Gastroesophageal sphincter (tissue), 4 donors: Measurements from ENCODE around the gene NUAK1. TPM values are rescaled to one million over a fixed set of nuclear protein-coding genes. Genes with fewer than 3 reads are reported as not detected.

ENCODE experiments used
- ATAC-seq: fragments of 150-250 bp; one replicate; pipeline ENCODE4 v1.9.1; 2016; ENCODE audit warnings: mild to moderate bottlenecking, moderate library complexity
- H3K27ac ChIP-seq, 4 donors: fragments of 200-600 bp; sonication (generic) in 3 of 4; 1 replicate in 3 of 4; 2 replicates in 1 of 4; pipeline ENCODE4 v1.5.1; 2016 to 2019
- H3K27me3 ChIP-seq: fragments of 200-600 bp; sonication (generic); one replicate; pipeline ENCODE4 v1.5.1; 2019
- H3K36me3 ChIP-seq, 2 donors: fragments of 200-600 bp; sonication (generic); one replicate each; pipeline ENCODE4 v1.5.1; 2019; ENCODE audit warnings: control low read depth in 1 of 2
- H3K4me1 ChIP-seq, 3 donors: fragments of 200-600 bp; sonication (generic); 1 replicate in 2 of 3; 2 replicates in 1 of 3; pipeline ENCODE4 v1.5.1; 2016 to 2019; ENCODE audit warnings: control low read depth in 2 of 3
- H3K4me3 ChIP-seq, 2 donors: fragments of 200-600 bp; sonication (generic); one replicate each; pipeline ENCODE4 v1.5.1; 2019; ENCODE audit warnings: mild to moderate bottlenecking in 1 of 2, moderate library complexity in 1 of 2
- H3K9me3 ChIP-seq, 3 donors: fragments of 200-600 bp; sonication (generic); one replicate each; pipeline ENCODE4 v1.5.1; 2017 to 2019; ENCODE audit warnings: control low read depth in 2 of 3
- CTCF ChIP-seq, 4 experiments: fragments of 200-600 bp in 2 of 4; fragments of 450-650 bp in 2 of 4; sonication (generic) in 1 of 4; IDR thresholded peaks; one replicate each; pipeline ENCODE4 v1.5.1; 2017 to 2019; ENCODE audit warnings: antibody characterized with exemption in 4 of 4, mild to moderate bottlenecking in 2 of 4, moderate library complexity in 2 of 4
- EP300 ChIP-seq: sonication (generic); formaldehyde crosslinking; IDR thresholded peaks from one replicate; pipeline ENCODE4 v1.6.1; 2017; ENCODE audit warnings: antibody characterized with exemption, mild to moderate bottlenecking
- POLR2A ChIP-seq, 2 donors: fragments of 450-650 bp; IDR thresholded peaks; one replicate each; pipeline ENCODE4 v1.6.1; 2017; ENCODE audit warnings: antibody characterized with exemption in 2 of 2, mild to moderate bottlenecking in 2 of 2, moderate library complexity in 1 of 2
- POLR2AphosphoS5 ChIP-seq: sonication (generic); formaldehyde crosslinking; IDR thresholded peaks from one replicate; pipeline ENCODE4 v1.6.1; 2017; ENCODE audit warnings: antibody characterized with exemption
- WGBS, 2 donors: methylation state at CpG; one replicate each; pipeline ENCODE4 v1.1.5; 2018; ENCODE audit warnings: low coverage in 1 of 2; 5-methylcytosine and 5-hydroxymethylcytosine counted together
- total RNA-seq, 4 donors: library from RNA; depleted of rRNA; stranded (reverse); fragments of >200 nt; gene quantifications; one replicate each; pipeline ENCODE4 v1.1.0, GENCODE V29; 2016

NUAK1 gene
- total RNA-seq, 4 donors from 2014 or later = 7.4 to 27.7 (median 10.7) TPM

- 56 to 91% methylated on average over 4 of the region's 4 CpGs for WGBS, 2 donors
- Histone ChIP-seq H3K4me3 (no peak overlapping the region), H3K9me3 (no peaks in the 10 kb centered on the region), H3K27ac (no peak overlapping the region), H3K27me3 (no peaks in the 10 kb centered on the region), H3K36me3 (peaks cover 0 to 8% of the 10 kb centered on the region in 2 donors), H3K4me1 (peaks cover 0 to 38% (median 14%) of the 10 kb centered on the region in 3 donors)
- ATAC-seq = no peak
- TF ChIP-seq POLR2A (IDR thresholded peaks at IDR 0.05) (no peak), POLR2AphosphoS5 (no peak), EP300 (no peak), CTCF (IDR thresholded peaks at IDR 0.05) (no peak)
Measured at GRCh38 chr12:106106061-106106566, 32.6 kb downstream of the NUAK1 start.

GRCh38 chr12:106101803-106102202, 37.0 kb downstream of the NUAK1 start:
- Histone ChIP-seq H3K27me3 (no peaks in the 10 kb centered on the region), H3K4me3 (no peak overlapping the region), H3K4me1 (peaks cover 0 to 26% (median 7%) of the 10 kb centered on the region in 3 donors), H3K27ac (no peak overlapping the region), H3K9me3 (no peaks in the 10 kb centered on the region), H3K36me3 (peaks cover 0 to 8% of the 10 kb centered on the region in 2 donors)
- 76 to 87% methylated on average over 2 to 5 of the region's 5 CpGs for WGBS, 2 donors
- TF ChIP-seq POLR2AphosphoS5 = no peak
- TF ChIP-seq EP300 = no peak
- TF ChIP-seq POLR2A (IDR thresholded peaks at IDR 0.05) = no peak
- no peak for TF ChIP-seq CTCF (IDR thresholded peaks at IDR 0.05)
- no peak for ATAC-seq

- 75 to 98% methylated on average over 5 to 6 of the region's 6 CpGs for WGBS, 2 donors
- no peak overlapping the region for H3K4me3 ChIP-seq
- TF ChIP-seq EP300 (no peak), POLR2A (IDR thresholded peaks at IDR 0.05) (no peak), POLR2AphosphoS5 (no peak), CTCF (IDR thresholded peaks at IDR 0.05) (no peak)
- no peak overlapping the region for H3K27ac ChIP-seq
- no peaks in the 10 kb centered on the region for H3K27me3 ChIP-seq
- ATAC-seq = no peak
- H3K36me3 ChIP-seq = peaks cover 0 to 8% of the 10 kb centered on the region in 2 donors
- H3K4me1 ChIP-seq = peaks cover 0 to 35% (median 12%) of the 10 kb centered on the region in 3 donors
- H3K9me3 ChIP-seq = no peaks in the 10 kb centered on the region
Measured at GRCh38 chr12:106098691-106099200, 40.0 kb downstream of the NUAK1 start.

GRCh38 chr12:106097011-106097410, 41.7 kb downstream of the NUAK1 start:
- TF ChIP-seq EP300 (no peak), POLR2AphosphoS5 (no peak), CTCF (IDR thresholded peaks at IDR 0.05) (no peak), POLR2A (IDR thresholded peaks at IDR 0.05) (no peak)
- Histone ChIP-seq H3K27me3 (no peaks in the 10 kb centered on the region), H3K9me3 (no peaks in the 10 kb centered on the region), H3K27ac (peak overlapping the region in 3 of 4 donors; percentile 55 to 59 (median 57)), H3K4me1 (peaks cover 0 to 48% (median 12%) of the 10 kb centered on the region in 3 donors), H3K4me3 (no peak overlapping the region), H3K36me3 (no peaks in the 10 kb centered on the region)
- WGBS, 2 donors = 60 to 69% methylated on average over 1 to 2 of the region's 2 CpGs
- no peak for ATAC-seq

- Histone ChIP-seq H3K27me3 (no peaks in the 10 kb centered on the region), H3K4me1 (peaks cover 0 to 55% (median 14%) of the 10 kb centered on the region in 3 donors), H3K9me3 (no peaks in the 10 kb centered on the region), H3K27ac (peak overlapping the region in 3 of 4 donors; percentile 55 to 64 (median 57)), H3K36me3 (no peaks in the 10 kb centered on the region), H3K4me3 (no peak overlapping the region)
- ATAC-seq = peak; percentile 88
- WGBS, 2 donors = 30 to 51% methylated on average over 6 to 8 of the region's 12 CpGs
- TF ChIP-seq POLR2AphosphoS5 (no peak), CTCF (IDR thresholded peaks at IDR 0.05) (no peak), EP300 (no peak), POLR2A (IDR thresholded peaks at IDR 0.05) (no peak)
Measured at GRCh38 chr12:106096376-106096775, 42.4 kb downstream of the NUAK1 start.
